RKO (cell line): ENCODE data around the gene KRT2.

Experiments
- DNase-seq: peaks from one replicate; pipeline ENCODE4 v3.0.0-alpha.2; 2016; ENCODE audit warnings: low spot score

The KRT2 gene

DNA sequence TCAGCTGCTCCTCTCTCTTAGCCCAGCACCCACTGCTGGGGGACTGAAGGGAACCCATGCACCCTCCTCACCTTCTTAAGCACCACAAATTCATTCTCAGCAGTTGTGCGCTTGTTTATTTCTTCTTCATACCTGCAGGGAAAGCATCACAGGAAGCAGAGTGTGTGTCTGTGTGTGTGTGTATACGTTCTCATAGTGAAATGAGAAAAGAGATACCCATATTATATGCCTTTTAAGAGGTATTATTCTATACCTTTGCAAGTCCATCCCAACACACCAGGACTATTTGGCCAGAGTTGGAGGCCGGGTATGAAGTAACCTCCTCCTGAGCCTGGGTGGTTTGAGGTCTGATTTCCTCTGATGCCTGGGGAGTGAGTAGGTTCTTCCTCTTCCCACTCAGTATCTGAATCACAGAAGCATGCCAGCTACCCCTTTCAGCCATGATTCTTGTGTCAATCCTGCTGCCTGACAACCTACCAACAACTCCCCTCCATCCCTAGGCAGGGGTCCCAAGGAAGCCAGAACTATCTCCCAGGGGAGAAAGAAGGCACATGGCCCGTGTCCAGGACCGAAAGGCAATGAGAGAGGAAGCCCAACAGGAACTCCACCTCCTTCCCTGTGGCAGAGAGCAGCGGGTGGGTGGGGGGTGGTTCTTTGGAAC, 36.7 kb downstream of the KRT2 start:
- DNase-seq = no peak

DNA sequence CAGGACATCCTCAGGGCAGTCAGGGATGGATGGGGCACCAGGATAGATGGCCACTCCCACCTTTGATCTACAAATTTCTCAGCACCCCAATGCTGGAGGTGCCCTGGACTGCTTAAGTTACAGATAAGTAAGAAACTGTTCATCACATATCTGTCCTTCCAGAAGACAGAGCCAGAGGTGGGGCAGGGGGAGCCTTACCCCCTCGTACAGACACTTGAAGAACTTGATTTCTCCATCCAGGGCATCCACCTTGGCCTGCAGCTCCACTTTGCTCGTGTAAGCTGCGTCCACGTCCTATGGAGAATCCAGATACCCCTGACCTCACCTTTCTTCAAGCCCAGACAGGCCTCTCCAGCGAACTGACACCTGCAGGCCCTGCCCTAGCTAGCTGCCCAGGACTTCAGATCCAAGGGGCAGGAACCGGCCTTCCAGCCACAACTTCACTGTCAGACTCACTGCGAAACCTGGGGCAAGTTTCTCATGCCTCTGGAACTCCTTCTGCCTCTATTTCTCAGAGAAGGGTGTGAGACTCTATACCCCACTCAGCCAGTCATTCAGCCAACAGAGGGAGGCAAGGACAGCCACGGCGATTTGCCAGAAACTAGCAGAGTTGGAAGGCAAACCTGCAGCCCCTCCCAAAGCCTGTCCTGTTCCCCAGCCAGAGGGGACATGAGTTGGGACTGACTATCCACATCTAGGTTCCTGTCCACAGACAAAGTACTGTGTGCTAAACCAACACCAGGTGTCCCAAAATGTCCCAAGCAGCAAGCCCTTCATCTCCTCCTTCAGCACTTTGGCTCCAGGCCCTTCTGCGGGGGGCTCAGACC, 37.4 kb downstream of the KRT2 start:
- DNase-seq = no peak

DNA sequence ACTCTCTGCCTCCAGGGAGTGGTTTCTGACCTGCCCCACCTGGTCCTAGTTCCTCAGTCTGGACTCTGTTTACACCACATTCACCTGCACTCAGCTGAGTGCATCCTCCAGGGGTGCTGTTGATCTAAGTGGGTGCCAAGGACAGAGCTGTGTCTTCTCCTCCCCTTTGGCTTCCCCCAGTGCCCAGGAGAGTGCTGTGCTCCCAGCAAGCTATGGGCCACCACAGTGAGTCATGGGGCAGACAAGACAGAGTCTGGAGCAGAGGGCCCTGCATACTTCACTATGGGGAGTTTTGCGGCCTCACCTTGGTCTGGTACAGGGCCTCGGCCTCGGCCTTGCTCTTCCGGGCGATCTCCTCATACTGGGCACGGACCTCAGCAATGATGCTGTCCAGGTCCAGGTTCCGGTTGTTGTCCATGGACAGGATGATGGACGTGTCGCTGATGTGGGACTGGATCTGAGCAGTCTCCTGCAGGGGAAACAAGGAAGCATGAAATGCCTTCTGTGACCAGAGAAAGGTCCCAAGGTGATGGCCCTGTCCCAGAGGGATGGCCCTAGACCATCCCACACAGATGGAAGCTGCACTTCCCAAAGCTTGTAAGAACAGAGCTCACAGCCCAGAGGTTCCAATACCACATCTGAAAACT, 38.5 kb downstream of the KRT2 start:
- DNase-seq = no peak

DNA sequence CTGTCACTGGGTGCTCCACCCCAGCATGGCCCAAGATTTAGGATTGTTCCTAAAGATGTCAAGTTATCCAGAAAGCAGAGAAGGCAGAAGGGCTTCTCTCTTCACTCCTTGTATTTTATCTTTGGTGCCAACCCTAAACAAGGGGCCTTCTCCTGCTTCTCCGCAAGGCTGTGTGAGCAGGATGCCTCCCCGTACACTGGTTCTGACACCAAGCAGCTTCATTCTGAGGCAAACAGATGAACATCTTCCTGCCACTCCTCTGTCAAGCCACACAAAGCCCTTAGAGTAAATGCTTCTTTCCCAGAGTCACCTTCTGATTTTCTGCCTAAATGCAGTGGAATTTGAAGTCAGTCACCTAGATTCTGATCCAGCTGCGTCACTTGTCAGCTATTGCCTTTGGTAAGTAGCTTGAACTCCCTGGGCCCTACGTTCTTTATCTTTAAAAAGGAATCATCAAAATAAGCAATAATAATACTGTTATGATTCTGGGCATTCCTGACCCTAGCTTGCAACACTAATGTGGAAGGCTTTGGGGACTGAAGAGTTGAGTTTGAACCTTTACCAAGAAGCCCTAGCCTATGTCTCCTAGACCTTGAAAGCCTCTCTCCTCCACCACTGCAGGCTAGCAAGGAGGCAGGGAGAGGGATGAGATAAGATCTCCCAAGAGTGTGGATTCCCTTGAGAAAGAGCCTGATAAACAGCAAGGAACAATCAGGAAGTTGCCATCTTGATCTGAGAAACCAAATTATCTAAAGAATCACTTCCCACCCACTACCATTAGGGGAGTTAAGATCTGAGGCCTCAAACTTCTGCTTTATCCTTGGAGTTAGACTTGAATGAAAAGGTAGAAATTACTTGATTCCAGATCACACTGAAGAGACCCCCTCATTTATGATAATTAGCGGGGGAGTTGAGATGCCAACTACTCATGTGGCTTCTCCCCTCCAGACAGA, 39.3 kb downstream of the KRT2 start:
- DNase-seq = no peak

DNA sequence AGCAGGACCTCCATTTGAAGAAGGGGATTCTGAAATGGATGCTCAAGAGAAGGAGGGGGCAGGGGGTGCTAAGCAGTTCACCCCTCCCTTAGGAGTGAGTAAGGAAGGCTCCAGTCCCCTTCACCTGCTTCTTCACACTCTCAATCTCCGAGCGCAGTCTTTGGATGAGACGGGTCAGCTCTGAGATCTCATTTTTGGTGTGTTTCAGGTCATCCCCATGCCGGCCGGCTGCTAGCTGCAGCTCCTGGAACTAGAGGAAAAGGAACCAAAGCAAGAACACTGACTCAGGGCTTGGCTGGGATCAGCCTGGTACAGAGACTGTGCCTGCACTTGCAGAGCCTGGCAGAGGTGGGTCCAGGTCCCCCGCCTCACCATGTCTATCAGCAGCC, 40.9 kb downstream of the KRT2 start:
- DNase-seq = no peak

GRCh38 chr12:52608826-52609630, 43.0 kb downstream of the KRT2 start:
- DNase-seq = no peak

DNA sequence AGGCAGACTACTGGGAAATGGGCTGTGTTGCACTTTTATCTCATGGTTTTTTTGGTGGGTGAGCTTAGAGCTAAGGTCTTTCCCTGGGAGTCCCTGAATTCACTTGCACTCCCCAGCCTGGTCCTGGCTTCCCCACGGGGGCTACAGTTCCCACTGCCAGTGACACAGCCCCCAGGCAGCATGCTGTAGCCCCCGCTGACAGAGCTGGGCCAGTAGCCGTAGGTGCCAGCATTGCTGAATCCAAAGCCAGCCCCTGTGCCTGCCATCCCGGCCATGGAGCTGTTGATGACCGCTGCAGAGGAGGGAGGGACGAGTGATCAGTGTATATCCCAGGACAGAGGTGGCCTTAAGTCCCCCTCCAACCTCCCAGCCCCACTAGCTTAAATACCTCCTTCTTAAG, 43.9 kb downstream of the KRT2 start:
- no peak for DNase-seq

GRCh38 chr12:52607314-52607713, 44.7 kb downstream of the KRT2 start:
- no peak for DNase-seq

DNA sequence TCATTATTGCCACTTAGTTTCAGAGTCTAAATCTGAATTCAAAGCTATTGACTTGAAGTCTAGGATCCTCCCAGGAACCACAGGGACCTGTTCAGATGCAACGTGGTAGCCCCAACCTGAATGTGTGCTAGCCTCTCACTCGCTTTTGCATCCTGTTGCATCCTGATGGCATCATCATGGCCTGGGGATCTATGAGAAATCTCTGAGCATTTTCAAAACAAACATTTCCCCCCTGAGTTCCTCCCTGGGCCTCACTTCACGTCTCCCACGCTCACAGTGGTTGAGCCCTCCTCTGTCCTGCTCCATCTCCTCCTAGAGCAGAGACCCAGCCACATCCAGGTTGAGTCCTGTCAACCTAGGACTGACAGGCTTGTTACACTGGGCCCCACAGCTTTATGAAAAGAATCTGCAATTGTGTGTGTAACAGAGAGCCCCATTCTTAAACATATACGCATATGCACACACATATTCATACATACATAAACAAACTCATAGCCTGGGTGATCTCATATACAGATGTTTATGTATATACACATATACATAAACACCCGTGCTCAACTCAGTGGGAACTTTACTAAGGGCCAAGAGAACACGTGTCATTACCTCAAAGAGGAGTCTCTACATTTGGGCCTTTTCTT, 45.3 kb downstream of the KRT2 start:
- DNase-seq = no peak

DNA sequence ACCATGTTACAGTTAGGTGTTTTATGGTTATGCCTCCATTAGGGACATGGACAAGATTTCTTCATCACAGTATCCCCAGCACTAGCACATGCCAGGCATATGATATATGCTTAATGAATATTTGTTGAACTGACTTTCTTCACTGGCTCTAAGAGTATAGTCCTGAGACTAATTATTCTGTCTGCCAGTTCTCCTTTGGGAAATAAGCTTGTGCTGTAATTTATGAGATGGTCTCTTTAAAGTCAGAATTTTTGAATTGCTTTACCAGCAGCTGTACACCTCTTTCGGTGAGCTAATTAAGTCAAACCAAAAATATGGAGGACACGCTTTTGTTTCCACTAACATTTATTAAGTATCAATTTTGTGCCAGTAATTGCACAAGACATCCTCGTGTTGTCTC, 45.9 kb downstream of the KRT2 start:
- no peak for DNase-seq

GRCh38 chr12:52605542-52605941, 46.5 kb downstream of the KRT2 start:
- no peak for DNase-seq

DNA sequence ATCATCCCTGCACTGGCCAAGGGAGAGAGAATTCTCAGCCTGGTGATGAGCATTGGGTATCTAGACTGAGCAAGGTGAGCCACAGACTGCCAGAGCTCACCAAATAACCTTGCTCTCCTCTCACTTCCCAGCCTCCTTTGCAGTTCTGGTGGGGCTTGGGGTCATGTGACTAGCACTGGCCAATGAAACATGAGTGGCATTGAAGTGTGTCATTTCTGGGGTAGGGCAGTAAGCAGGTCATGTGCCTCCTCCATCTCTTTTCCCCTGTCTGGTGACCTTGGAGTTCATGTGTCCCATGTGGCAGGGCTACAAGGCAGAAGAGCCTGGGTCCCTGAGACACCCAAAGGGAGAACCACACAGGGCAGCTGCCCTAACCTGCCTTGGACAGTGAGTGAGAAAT, 47.2 kb downstream of the KRT2 start:
- peak; percentile 3 for DNase-seq

GRCh38 chr12:52603314-52603713, 48.7 kb downstream of the KRT2 start:
- peak; percentile 24 for DNase-seq

DNA sequence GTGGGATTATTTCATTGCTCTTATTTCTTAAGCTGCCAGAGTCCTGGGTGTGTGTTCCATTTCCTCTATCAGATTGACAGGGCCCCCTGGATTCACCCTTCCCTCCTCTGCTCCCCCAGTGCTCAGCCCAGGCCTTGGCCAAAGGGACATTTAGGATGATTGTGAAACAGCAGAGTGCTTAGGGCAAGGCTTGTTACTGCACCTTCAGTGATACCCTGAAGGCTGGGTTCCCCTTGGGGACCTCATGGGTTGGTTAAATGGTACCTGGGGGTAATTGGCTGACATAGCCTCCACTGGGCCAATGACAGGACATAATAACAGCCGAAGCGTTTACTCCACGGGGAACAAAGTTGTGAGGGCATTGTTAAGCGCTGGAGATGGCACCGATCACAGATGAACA, 49.5 kb downstream of the KRT2 start:
- DNase-seq = no peak

- DNase-seq = no peak
Observed at GRCh38 chr12:52601671-52602070, 50.3 kb downstream of the KRT2 start.

GRCh38 chr12:52600941-52601481, 51.0 kb downstream of the KRT2 start, which contains the start of gene KRT72:
Gene KRT72, minus strand, starts transcription at chr12:52601463. Its CDS starts 11 bp downstream, at chr12:52601452.
- DNase-seq = no peak

- DNase-seq = no peak
Observed at GRCh38 chr12:52600475-52600874, 51.5 kb downstream of the KRT2 start.

DNA sequence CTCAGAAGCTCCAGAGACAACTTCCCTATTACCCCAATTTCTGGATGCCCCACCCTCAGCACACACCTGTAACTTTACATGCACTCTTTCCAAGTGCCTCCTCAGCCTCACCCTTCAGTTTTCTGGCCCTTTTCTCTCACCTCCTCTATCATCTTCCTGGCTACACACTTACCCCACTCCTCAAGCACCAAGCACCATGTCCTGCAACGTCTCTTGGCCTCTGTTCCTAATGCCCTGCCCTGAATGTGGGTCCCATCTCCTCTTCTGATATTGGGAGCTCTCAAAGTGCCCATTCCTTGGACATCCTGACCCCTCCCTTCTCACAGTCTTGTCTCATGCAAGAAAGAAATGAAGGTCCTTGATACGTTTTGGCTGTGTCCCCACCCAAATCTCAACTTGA, 51.9 kb downstream of the KRT2 start:
- DNase-seq = no peak

- DNase-seq = no peak
Observed at GRCh38 chr12:52598966-52599365, 53.0 kb downstream of the KRT2 start.
